Stimulated activated CD8-positive, alpha-beta memory T cell treated with anti-CD3 and anti-CD28 coated beads, Interleukin-4, amount 100 ng/mL, for 48 hours (primary cell): ENCODE data around the gene KCNE1.
"Not testable (repeated sequence)": the region's sequence is repeated elsewhere in the genome, so short reads cannot be mapped to it uniquely, and the experiment has no call there.

Experiments
- DNase-seq: peaks from one replicate; pipeline ENCODE4 v3.0.0-alpha.2; 2020

The KCNE1 gene

DNA sequence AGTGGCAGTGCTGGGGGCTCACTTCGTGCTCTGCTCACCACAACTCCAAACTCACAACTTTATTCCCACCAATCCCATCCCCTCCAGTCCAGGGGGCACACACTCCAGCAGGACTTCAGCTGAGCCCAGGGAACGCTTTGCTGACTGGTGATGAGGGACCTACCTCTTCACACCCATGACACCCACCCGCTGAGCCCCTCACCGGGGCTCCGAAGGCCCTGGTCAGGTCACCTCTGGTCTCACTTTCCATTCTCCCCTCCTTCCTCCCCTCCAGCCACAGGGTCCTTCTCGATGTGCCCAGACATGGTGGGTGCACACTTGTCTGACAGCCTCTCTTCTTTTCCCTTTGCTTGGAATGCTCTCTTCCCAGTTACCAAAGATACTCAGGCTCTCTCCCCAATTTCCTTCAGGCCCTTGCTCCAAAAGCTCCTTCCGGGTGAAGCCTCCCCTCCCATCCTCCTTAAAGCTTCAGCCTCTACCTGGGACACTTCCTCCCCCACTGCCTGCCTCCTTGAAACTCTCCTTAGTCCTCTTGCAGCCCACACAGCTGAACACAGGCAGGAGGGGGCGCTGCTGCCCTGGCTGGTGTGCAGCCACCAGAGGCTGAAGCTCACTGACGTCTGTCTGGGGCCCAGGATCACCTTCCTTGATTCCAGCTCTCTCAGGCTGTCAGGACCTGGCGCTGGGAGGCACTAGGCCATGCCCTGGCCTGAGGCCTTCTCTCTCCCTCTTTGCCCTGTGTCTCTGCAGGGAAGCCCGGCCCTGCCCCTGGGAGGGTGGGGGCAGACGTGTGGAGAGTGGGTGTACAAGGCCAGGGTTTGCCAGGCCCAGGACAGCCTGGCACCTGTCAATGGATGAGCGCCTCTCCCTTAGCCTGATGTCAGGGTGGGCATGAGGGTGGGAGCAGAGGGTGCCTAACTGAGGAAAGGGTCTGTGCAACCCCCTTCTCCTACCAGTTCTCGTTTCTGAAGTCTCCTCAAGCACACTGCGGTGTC, 1.6 kb downstream of the KCNE1 start:
- peak; percentile 84 for DNase-seq

DNA sequence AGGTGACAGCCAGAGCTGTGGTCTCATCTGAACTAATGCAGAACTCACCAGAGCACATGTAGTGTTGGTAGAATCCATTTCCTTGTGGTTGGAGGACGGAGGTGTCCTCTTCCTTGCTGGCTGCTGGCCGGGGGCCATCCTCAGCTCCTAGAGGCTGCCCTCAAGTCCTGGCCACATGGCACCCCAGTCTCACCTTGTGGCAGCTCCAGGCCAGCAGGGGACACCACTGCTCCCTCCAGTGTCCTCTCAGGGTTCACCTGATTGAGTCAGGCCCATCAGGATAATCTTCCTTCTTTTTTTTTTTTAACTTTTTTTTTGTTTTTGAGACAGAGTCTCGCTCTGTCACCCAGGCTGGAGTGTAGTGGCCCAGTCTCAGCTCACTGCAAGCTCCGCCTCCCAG, 2.9 kb downstream of the KCNE1 start:
- DNase-seq = no peak

DNA sequence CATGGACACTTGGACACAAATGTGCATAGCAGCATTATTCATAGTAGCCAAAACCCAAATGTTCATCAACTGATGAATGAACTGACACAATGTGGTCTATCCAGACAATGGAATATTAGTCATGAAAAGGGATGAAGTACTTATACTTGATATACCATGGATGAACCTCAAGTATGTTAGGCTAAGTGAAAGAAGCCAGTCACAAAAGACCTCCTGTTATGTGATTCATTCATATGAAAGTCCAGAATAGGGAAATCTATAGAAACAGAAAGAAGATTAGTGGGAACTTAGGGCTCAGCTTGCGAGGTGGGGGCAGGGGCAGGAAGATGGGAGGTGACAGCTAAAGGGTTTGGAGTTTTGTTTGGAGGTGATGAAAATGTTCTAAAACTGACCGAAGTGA, 7.4 kb downstream of the KCNE1 start:
- no peak for DNase-seq

DNA sequence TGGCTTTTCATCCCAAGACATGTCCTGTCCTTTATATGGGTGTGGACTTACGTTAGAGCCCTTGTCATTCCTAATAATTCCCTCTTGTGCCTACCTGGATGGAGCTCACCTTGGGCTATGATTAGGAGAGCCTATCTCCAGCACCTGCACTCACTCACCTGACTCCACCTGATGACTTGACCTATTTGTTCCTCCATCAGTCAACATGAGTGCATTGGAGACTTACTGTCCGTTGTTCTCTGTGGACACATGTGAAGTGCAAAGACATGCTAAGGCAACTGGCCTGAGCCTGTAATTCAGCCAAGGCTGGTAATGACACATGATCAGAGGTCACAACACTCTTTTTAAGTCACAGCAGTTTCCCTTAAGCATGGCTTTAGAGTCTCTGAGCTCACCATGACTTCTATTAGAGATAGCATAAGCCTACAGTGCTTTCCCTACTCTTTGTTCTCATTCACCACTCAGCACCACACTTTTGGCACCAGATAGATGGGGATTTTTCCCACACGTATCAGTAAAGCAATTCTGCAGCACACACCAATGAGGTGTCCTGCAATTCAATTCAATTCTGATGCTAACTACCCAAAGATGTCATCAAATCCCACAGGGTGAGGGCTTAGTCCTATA, 9.4 kb downstream of the KCNE1 start:
- no peak for DNase-seq

DNA sequence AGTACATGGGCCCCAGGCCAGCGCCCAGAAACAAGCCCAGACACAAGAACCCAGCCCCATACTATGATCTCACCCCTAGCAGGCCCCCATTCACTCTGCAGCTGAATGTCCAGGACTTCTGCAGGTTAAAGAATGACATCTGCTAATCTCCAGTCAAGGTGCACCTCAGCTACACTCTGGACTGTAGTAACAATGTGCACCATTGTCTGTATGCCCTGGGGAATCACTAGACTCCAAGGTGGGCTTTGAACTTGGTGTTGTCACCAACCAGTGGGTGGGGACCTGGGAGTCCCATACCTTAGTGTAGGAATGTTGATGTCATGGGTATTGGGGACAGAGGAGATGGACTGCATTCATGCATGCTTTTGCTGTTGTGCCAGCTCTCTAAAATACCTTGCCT, 10.3 kb downstream of the KCNE1 start:
- no peak for DNase-seq

DNA sequence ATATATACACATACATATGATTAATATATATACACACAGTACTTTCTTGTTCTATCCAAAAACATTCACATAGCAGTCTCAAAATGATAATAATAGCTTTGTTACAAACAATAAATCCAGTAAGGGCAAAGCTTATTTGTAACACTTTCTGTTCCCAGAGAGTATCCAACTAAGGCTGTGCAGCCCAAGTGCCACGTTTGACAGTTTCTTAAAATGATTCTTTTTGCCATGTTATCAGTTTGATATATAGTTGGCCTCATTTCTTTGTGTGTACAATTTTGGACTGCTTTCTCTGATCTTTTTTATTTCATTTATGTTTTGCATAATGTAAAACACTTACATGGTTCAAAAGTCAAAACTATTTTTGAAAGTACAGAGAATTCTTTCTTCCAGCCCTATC, 11.8 kb downstream of the KCNE1 start:
- no peak for DNase-seq

DNA sequence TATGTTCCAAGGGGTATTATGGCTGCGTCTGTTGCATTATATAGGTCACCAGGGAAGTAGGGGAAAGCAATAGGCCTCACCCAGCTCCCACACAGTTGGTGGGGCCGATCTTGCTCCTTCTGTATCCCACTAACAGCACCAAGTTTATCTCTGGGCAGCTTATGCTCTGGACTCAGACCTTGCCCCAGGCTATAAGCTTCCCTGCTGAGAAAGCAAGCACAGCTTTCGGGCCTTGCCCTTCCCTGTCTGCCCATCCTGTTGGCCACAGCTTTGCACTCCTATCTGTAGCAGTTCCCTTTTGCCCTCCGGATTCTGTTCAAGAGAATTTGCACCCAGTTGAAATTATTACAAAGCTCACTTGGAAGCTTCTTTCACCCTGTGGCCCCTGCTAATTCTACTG, 12.9 kb downstream of the KCNE1 start:
- no peak for DNase-seq

DNA sequence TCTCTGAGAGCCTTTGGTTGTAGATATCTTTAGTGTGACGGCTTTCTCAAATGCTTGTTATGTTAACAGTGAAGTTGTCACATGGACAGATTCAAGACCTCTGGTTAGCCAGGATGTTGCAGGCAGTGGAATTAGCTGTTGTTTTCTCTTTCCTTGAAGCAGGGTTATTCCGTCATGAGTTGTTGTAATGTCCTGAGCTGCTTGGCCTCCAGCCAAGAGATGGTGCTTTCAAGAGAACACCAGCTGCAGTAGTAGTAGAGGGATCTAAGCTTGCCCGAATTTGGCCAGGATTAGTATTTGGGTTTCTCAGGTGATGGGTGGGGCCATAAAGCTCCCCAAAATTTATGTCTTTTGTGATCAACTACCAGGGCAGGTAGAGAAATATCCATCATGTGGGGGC, 13.4 kb downstream of the KCNE1 start:
- DNase-seq = no peak

DNA sequence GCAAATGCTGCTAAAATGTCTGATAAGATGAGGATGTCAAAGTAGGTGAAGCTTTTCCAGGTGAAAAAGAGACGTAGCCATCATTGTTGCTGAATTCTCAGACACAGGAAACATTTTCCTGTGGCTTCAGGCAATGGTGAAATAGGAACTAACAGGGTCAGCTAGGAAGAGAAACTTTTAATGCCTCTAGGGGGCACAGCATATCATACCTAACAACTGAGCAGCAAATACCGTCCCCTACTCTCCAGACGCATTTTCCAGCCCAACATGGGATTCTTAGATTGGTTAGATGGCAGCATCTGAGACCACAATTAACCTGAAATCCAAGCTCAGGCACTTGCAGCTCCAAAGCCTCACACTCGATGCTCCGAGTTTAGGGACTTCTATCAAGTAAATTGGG, 28.2 kb downstream of the KCNE1 start:
- DNase-seq = not testable (repeated sequence)

DNA sequence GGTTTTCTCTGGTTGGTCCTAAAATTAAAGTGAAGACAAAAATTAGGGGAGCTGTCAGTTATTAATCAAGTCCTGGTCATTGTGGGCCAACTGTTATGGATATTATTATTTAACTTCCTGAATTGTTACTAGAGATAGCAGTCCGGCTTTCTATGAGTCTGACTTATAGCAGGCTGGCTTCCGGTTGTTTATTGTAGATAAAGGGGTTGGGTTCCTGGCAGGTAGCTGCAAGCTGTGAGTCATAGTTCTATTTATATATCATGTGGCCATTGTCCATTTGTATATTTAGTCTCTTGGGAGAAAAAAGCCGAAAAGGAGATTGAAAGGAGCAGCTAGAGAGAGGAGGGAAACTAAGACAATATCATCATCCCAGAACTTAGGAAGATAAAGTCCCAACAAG, 28.6 kb downstream of the KCNE1 start:
- not testable (repeated sequence) for DNase-seq

DNA sequence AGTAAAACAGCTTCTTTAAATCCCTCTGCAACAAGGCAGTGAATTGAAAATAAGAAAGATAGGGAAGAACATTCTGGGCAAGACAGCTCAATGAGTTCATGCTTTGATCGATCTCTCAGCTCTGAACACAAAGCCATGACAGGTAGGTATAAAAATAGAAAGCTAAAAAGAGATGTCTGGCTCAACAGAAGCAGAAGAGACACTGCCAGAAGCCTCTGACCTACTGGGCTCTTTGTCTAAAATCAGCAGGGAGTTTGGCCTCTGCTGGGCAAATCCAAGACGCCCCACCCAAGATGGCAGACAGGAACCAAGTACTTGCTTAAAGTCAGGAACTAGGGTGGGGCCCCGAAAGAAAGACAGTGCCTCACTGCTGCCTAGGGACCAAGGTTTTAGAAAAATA, 44.7 kb downstream of the KCNE1 start:
- DNase-seq = not testable (repeated sequence)

DNA sequence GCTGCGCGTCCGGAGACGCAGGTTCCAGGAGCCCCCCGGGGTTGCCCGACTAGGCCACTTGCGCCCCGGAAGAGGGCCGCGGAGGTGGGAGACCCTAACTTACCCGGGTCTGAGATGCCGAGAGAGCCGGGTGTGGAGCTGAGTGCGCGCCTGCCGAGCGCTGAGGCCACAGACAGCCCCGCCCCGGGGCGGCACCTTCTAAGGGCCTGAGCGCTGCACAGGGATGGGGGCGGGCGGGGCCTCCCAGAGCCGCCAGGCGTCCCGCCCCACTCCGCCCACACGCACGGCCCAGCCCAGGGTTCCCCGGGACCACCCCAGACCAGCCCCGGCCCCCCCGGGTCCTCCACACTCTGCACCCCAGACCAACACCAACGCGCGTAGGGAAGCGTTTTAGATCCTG, 52.6 kb downstream of the KCNE1 start:
- not testable (repeated sequence) for DNase-seq

DNA sequence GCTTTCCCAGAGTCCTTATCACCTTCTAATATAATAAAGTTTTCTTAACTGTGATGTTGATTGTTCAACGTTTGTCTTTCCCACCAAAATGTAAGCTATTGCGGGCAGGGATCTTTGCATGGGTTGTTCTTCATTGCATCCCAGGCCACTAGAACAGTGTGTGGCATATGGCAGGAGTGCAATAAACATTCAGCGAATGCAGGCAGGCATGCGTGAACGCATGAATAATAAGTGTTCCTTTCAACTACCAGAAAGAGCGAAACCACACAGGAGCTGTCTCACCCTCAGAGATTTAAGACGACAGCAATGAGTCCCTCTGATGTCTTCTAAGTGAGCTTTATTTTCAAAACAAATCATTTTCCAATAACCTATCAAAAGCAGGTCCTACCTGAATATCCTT, 53.7 kb downstream of the KCNE1 start:
- DNase-seq = not testable (repeated sequence)

DNA sequence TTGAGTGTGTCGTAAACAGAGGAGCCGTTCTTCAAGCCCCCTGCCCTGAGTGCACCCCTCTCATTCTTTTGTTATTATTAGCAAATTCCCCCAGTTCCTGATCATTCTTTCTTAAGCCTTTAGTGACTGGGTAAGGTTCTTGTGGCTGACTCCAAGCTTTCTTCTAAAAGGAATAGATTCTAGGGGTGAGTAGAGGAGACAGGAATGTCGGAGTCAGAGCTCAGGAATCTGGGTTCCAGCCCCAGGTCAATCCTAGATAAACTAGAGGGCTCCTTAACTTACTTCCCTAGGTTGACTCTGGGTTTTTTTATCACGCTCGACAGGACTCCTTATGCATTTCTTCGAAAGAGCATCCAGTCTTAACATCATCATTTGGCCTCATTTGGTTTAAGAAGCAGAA, 55.8 kb downstream of the KCNE1 start:
- DNase-seq = not testable (repeated sequence)

DNA sequence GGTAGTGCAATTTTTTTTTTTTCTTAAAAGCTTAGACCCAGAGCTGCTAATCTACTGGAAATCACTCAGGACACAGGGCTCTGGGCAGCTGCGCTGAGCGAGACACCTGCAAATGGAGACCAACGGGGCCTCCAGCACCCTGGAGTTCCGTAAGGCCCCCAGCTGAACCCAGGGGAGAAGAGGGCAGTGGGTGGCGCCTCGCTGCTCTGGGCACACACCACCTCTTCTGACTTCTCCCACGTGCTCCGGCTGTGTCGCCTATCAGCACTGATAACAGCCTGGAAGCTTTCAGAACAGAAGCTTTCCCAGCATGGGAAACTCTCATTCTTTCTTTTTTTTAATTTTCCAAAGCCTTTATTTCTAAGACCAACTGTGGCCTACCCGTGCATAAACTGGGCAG, 56.4 kb downstream of the KCNE1 start:
- DNase-seq = not testable (repeated sequence)

DNA sequence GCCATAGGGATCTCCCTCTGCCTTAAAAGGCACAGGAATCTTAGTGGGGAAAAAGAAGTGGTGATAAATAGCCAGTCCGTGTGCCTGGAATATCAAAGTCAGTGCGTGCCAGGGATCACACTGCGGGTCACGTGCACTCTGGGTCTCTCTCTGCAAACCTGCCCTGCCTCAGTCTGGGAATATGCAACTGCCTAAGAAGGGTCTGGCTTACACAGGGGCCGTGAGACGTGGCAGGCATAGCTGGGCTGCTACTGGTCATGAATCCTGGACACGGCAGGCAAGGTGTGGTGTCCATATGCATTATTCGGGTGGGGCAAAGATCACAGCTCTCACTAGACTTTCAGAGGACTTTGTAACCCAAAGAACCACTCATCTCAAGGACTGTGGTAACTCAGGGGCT, 65.0 kb downstream of the KCNE1 start:
- DNase-seq = not testable (repeated sequence)

DNA sequence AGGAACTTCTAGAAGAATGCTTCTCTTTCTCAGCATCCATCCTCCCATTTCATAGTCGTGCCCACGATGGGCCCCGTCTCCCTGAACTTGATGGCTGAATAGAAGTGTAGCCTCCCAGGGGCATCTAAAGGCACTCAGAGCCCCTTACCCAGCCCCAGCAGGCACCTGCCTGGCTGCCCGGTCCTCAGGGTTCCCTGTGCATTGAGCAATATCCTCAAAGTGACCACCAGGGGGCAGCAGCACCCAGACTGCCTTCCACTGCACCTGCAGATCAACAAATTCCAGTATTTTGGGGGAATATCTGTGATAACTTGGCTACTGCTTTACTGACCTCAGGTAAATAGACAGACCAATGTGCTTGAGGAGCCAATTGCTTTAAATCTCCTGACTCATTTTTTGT, 68.5 kb downstream of the KCNE1 start:
- DNase-seq = not testable (repeated sequence)

DNA sequence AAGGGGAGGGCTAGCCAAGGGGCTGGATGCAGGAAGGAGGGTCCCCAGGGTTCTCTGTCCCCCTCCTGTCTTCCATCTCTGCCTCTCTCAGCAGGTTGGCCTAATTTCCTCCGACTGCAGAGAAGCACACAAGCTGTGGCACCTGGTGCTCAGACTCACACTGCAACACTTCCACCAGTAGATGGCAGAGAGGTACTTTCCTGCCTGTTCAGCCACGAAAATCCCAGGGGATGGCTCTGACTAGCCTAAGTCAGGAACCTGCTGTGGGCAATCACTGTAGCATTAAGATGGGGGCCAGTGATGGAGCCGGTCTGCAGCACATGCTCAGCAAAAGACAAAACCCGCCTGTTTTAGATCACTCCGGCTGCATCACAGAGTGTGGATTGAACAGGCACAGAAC, 82.3 kb downstream of the KCNE1 start:
- not testable (repeated sequence) for DNase-seq

DNA sequence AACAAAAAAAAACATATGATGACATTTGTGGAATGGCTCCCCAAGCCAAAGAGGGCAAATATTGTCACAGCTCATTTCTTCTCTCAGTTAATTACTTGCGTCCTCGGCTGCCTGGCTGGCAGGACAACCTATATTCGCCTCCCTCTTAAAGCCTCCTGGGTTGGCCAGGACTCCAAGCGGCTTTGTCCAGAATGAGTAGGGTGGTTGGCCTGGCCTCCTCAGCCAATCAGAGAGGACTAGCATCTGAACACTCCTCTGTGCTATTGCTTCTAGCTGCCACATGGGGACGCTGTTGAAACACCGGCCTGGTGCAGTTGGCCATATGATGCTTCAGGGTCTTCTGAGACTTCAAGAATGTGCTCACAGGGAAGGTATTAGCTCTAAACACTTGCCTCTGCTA, 83.6 kb downstream of the KCNE1 start:
- not testable (repeated sequence) for DNase-seq

DNA sequence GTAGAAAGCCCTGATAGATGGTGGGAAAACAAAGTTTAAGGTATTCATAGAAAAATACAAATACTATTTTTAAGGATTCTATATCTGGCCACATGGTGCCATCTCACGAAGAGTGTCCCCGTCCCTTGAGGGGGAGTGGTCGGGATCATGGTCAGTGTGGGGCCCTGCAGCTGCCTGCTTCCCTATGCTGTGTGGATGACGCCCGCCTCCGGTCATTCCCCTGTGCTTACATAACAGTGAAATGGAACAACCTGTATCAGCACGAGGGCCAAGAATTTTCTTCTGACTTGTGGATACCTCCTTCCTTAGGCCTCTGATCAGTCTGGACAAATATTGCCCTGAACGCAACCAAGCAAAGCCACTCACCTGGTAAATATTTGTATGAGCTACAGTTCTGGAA, 84.7 kb downstream of the KCNE1 start:
- DNase-seq = not testable (repeated sequence)

DNA sequence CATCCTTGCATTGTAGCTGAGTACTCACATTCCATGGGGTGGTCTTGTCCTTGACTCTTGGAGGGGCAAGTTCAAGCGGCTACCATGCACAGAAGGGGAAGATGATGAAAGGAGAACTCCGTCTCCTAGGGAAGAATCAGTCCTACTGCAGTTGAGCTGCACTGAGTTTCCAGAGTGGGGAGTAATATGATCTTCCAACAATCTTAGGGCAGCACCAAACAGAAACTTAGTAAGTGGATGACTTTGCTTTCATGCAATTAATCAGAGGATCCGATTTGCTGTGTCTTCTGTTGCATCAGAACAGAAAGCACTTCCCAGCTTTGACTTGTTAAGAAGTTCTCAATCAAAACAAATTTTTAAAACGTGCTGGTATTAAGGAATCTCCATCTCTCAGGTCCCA, 88.2 kb downstream of the KCNE1 start, which contains the start of gene SMIM34:
SMIM34 (minus strand) TSS at position 147 of the 400 bp plus-strand sequence; CDS start at position 35, 112 bp downstream.
- not testable (repeated sequence) for DNase-seq

DNA sequence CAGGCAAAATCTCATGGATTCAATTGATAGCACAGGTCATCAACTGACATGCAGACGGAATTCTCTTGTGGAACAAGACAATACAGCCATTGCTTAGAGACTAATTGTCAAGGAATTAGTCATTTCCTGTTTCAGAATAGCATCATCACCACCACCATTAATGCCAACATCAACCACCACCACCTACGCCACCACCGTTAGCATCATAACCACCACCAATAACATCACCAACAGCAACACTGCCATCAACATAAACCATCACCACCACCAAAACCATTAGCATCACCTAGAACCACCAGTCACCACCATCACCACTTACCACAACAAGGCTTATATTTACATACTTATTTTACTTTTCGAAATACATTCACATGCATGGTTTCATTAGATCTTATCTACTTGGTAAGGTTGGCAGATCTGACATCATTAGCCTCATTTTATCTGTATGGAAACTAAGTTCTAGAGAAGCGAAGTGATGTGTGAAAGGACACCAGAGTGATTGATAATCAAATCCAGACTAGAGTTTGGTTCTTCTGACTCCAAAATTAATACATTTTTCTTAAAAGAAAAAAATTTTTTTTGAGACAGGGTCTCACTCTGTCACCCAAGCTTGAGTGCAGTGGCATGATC, 94.4 kb downstream of the KCNE1 start:
- DNase-seq = not testable (repeated sequence)

DNA sequence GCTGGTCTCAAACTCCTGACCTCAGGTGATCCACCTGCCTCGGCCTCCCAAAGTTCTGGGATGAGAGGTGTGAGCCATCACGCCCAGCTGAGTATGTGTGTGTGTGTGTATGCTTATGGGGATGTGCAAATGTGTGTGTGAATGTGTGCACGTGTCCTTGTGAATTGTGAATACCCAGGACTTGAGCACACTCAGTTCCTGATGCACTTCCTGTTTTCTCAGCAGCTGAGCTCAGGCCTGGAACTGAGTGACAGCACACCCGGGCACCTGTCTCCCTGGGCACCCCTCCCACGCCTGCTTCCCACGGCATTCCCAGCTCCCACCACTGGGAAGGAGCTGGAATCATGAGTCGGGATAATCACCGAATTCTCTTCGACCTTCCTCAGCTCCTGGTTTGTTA, 104.7 kb downstream of the KCNE1 start:
- not testable (repeated sequence) for DNase-seq

DNA sequence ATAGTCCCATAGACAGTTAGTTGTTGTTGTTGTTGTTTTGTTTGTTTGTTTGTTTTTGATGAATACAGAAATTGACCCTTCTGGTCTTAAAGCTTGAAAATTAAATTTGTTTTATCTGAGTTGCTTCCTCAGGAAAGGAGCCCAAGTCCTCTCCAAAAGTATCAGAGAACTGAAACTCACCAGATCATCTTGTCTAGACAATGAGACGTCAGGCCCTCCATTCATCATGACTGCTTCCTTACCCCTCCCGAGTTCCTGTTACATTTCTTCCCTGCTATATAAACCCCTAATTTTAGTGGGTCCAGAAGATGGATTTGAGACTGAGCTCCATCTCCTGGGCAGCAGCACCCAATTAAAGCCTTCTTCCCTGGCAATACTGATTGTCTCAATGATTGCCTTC, 105.3 kb downstream of the KCNE1 start:
- not testable (repeated sequence) for DNase-seq
